Measurements from ENCODE around the gene FADS6. TPM values are rescaled to one million over a fixed set of nuclear protein-coding genes. Genes with fewer than 3 reads are reported as not detected.

The FADS6 gene
- total and polyA plus RNA-seq, 2 donors (not counting 3 experiments of a cell fraction or from before 2014, with no cell fraction given) = not detected

DNA sequence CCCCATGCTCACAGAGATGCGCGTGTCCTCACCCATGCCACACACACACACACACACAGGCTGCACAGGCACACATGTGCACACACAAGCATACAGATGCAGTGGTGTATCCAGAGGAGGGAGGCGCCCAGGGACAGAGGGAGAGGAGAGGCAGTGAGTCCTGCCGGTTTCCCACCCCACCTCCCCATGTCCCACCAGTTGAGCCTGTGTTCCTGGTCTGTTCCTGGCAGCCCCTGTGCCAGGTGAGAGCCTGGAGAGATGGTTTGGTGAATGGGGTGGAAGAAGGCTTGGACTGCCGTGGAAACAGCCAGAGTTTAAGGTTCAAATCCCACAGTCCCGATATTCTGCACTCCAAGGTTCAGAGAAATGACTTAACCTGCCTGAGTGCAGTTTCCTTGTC lies 10.2 kb upstream of the FADS6 start:
- H2AFZ ChIP-seq (ENCODE audit: low read depth, low read length) = no peak overlapping the region
- H3K9me3 ChIP-seq (replicated peaks; ENCODE audit: control insufficient read depth, insufficient read depth, low read length) = no peaks in the 10 kb centered on the region
- no peaks in the 10 kb centered on the region for H4K20me1 ChIP-seq (replicated peaks; ENCODE audit: control insufficient read depth, extremely low read depth, insufficient read depth, low read length)
- no peaks in the 10 kb centered on the region for H3K36me3 ChIP-seq (ENCODE audit: control insufficient read depth in 2 of 2, extremely low read depth in 1 of 2, insufficient read depth in 2 of 2, low read length in 2 of 2)
- no peak overlapping the region for H3K4me3 ChIP-seq (replicated peaks in 1 of 3; ENCODE audit: insufficient read depth in 1 of 3, low read depth in 1 of 3, low read length in 3 of 3)
- no peak overlapping the region for H3K9ac ChIP-seq (replicated peaks; ENCODE audit: extremely low read depth, insufficient read depth, low read length)
- no peak overlapping the region for H3K4me2 ChIP-seq (ENCODE audit: insufficient read depth, low read length)
- intact Hi-C loops (cut with micrococcal nuclease) (no loop called here), dilution Hi-C loops (cut with MboI; ENCODE audit: extremely low pct_ligation_motif_present, low sequenced_read_pairs) (no loop called here)
- POLR2A ChIA-PET = no interaction called here
- DNase-seq (ENCODE audit: low read depth, low spot score) (no peak), FAIRE-seq (no peak)
- no peaks in the 10 kb centered on the region for H3K79me2 ChIP-seq (ENCODE audit: control insufficient read depth, insufficient read depth, low read length)
- no TSS peak for BruUV-seq (replicated peaks)
- H3K27me3 ChIP-seq (ENCODE audit: control insufficient read depth in 2 of 2, insufficient read depth in 2 of 2, low read length in 2 of 2) = no peaks in the 10 kb centered on the region
- H3K27ac ChIP-seq (ENCODE audit: insufficient read depth, low read depth, low read length) = no peak overlapping the region
- no peak for TF ChIP-seq POLR2AphosphoS5 (IDR thresholded peaks at IDR 0.05; ENCODE audit: insufficient read depth, low read depth, low read length)
- TF ChIP-seq, protein P1, sequence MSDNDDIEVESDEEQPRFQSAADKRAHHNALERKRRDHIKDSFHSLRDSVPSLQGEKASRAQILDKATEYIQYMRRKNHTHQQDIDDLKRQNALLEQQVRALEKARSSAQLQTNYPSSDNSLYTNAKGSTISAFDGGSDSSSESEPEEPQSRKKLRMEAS (IDR thresholded peaks at IDR 0.05; ENCODE audit: insufficient read depth, insufficient read length) = no peak
- no peaks in the 10 kb centered on the region for H3K4me1 ChIP-seq (ENCODE audit: control insufficient read depth, extremely low read depth, insufficient read depth, low read length)
- CTCF ChIA-PET = no interaction called here
- no peaks in the 10 kb centered on the region for H3K9me1 ChIP-seq (replicated peaks; ENCODE audit: control insufficient read depth, extremely low read depth, insufficient read depth, low read length)

DNA sequence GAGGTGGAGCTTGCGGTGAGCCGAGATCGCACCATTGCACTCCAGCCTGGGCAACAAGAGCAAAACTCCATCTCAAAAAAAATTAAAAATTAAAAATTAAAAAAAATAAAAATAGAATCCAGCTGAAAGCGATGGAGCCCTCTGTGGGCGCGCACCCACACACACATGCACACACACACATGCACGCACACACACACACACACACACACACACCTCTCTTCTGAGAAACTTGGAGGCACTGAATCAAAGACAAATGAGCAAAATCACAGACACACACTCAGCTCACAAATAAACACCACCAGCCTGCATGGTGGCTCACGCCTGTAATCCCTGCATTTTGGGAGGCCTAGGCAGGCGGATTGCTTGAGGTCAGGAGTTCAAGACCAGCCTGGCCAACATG lies 9.6 kb upstream of the FADS6 start:
- dilution Hi-C loops (cut with MboI; ENCODE audit: extremely low pct_ligation_motif_present, low sequenced_read_pairs) = no loop called here
- no peaks in the 10 kb centered on the region for H3K36me3 ChIP-seq (ENCODE audit: control insufficient read depth in 2 of 2, extremely low read depth in 1 of 2, insufficient read depth in 2 of 2, low read length in 2 of 2)
- H3K79me2 ChIP-seq (ENCODE audit: control insufficient read depth, insufficient read depth, low read length) = no peaks in the 10 kb centered on the region
- no peak overlapping the region for H3K4me3 ChIP-seq (replicated peaks in 1 of 3; ENCODE audit: insufficient read depth in 1 of 3, low read depth in 1 of 3, low read length in 3 of 3)
- no TSS peak for BruUV-seq (replicated peaks)
- FAIRE-seq (no peak), DNase-seq (ENCODE audit: low read depth, low spot score) (no peak)
- no peak overlapping the region for H3K27ac ChIP-seq (ENCODE audit: insufficient read depth, low read depth, low read length)
- H3K9me1 ChIP-seq (replicated peaks; ENCODE audit: control insufficient read depth, extremely low read depth, insufficient read depth, low read length) = no peaks in the 10 kb centered on the region
- intact Hi-C loops (cut with micrococcal nuclease) = no loop called here
- no peak overlapping the region for H3K4me2 ChIP-seq (ENCODE audit: insufficient read depth, low read length)
- H3K27me3 ChIP-seq (ENCODE audit: control insufficient read depth in 2 of 2, insufficient read depth in 2 of 2, low read length in 2 of 2) = peaks cover 0 to 3% of the 10 kb centered on the region in 2 experiments
- TF ChIP-seq MYC (IDR thresholded peaks at IDR 0.05; ENCODE audit: low read depth, low read length) (no peak), POLR2AphosphoS5 (IDR thresholded peaks at IDR 0.05; ENCODE audit: insufficient read depth, low read depth, low read length) (no peak), EZH2 (IDR thresholded peaks at IDR 0.05; ENCODE audit: borderline replicate concordance, low read depth, low read length, severe bottlenecking) (no peak), FOS (IDR thresholded peaks at IDR 0.05; ENCODE audit: borderline replicate concordance, insufficient read depth, low read length) (no peak), JUN (IDR thresholded peaks at IDR 0.05; ENCODE audit: borderline replicate concordance, insufficient read depth, insufficient read length, low read depth) (no peak), POLR2A (IDR thresholded peaks at IDR 0.05; ENCODE audit: low read depth, low read length) (no peak), GATA2 (IDR thresholded peaks at IDR 0.05; ENCODE audit: insufficient read depth, insufficient read length, low read depth, low read length) (no peak)
- TF ChIP-seq, protein P1 (IDR thresholded peaks at IDR 0.05; ENCODE audit: insufficient read depth, insufficient read length) = no peak
- TF ChIP-seq, protein P2, sequence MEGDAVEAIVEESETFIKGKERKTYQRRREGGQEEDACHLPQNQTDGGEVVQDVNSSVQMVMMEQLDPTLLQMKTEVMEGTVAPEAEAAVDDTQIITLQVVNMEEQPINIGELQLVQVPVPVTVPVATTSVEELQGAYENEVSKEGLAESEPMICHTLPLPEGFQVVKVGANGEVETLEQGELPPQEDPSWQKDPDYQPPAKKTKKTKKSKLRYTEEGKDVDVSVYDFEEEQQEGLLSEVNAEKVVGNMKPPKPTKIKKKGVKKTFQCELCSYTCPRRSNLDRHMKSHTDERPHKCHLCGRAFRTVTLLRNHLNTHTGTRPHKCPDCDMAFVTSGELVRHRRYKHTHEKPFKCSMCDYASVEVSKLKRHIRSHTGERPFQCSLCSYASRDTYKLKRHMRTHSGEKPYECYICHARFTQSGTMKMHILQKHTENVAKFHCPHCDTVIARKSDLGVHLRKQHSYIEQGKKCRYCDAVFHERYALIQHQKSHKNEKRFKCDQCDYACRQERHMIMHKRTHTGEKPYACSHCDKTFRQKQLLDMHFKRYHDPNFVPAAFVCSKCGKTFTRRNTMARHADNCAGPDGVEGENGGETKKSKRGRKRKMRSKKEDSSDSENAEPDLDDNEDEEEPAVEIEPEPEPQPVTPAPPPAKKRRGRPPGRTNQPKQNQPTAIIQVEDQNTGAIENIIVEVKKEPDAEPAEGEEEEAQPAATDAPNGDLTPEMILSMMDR (IDR thresholded peaks at IDR 0.05; ENCODE audit: extremely low read depth in 1 of 2, insufficient read depth in 1 of 2, low read depth in 1 of 2, low read length in 2 of 2) = no peak
- POLR2A ChIA-PET = no interaction called here
- CTCF ChIA-PET = no interaction called here
- no peaks in the 10 kb centered on the region for H3K4me1 ChIP-seq (ENCODE audit: control insufficient read depth, extremely low read depth, insufficient read depth, low read length)
- H2AFZ ChIP-seq (ENCODE audit: low read depth, low read length) = no peak overlapping the region
- no peaks in the 10 kb centered on the region for H4K20me1 ChIP-seq (replicated peaks; ENCODE audit: control insufficient read depth, extremely low read depth, insufficient read depth, low read length)
- no peak overlapping the region for H3K9ac ChIP-seq (replicated peaks; ENCODE audit: extremely low read depth, insufficient read depth, low read length)
- no peaks in the 10 kb centered on the region for H3K9me3 ChIP-seq (replicated peaks; ENCODE audit: control insufficient read depth, insufficient read depth, low read length)

Data from endothelial cell of umbilical vein (primary cell).